HG02970 (cell line): ENCODE measurements around the gene LASP1NB.
A peak's percentile ranks its signal among the peaks of the same experiment; 100 is the strongest.
"Not testable (repeated sequence)": the region's sequence is repeated elsewhere in the genome, so short reads cannot be mapped to it uniquely, and the experiment has no call there.

ENCODE experiments used
- ATAC-seq: cut with Tn5 transposase; IDR thresholded peaks from one replicate; pipeline ENCODE4 v1.9.1; 2021; ENCODE audit warnings: mild to moderate bottlenecking, moderate library complexity, moderate number of reproducible peaks; ENCODE audit not compliant: unreplicated experiment, low FRiP score

The LASP1NB gene

GRCh38 chr17:38896346-38896954, 29.0 kb upstream of the LASP1NB start:
- ATAC-seq = no peak

- ATAC-seq = no peak
Observed at GRCh38 chr17:38897176-38897575, 28.2 kb upstream of the LASP1NB start.

GRCh38 chr17:38897671-38898290, 27.6 kb upstream of the LASP1NB start:
- ATAC-seq = no peak

GRCh38 chr17:38898291-38898679, 27.1 kb upstream of the LASP1NB start:
- ATAC-seq = no peak

- peak; percentile 77 for ATAC-seq
Observed at GRCh38 chr17:38898812-38899348, 26.5 kb upstream of the LASP1NB start.

- ATAC-seq = no peak
Observed at GRCh38 chr17:38899421-38899820, 26.0 kb upstream of the LASP1NB start.

GRCh38 chr17:38900978-38901656, 24.3 kb upstream of the LASP1NB start:
- no peak for ATAC-seq

GRCh38 chr17:38903404-38903803, 22.0 kb upstream of the LASP1NB start:
- ATAC-seq = no peak

GRCh38 chr17:38904892-38905291, 20.5 kb upstream of the LASP1NB start:
- ATAC-seq = no peak

GRCh38 chr17:38905375-38905774, 20.0 kb upstream of the LASP1NB start:
- ATAC-seq = no peak

- no peak for ATAC-seq
Observed at GRCh38 chr17:38906460-38907228, 18.8 kb upstream of the LASP1NB start.

- no peak for ATAC-seq
Observed at GRCh38 chr17:38907930-38908675, 17.3 kb upstream of the LASP1NB start.

GRCh38 chr17:38908676-38909181, 16.7 kb upstream of the LASP1NB start:
- no peak for ATAC-seq

GRCh38 chr17:38910325-38910724, 15.1 kb upstream of the LASP1NB start:
- ATAC-seq = no peak

GRCh38 chr17:38911081-38911730, 14.2 kb upstream of the LASP1NB start:
- ATAC-seq = no peak

GRCh38 chr17:38911731-38912081, 13.7 kb upstream of the LASP1NB start:
- ATAC-seq = not testable (repeated sequence)

- no peak for ATAC-seq
Observed at GRCh38 chr17:38912221-38912813, 13.1 kb upstream of the LASP1NB start.

GRCh38 chr17:38914741-38915638, 10.4 kb upstream of the LASP1NB start:
- no peak for ATAC-seq
